Omental fat pad (tissue), 4 donors: ENCODE results near the gene RYR1. TPM values are rescaled to one million over a fixed set of nuclear protein-coding genes. Genes with fewer than 3 reads are reported as not detected.
"Not testable (repeated sequence)": the region's sequence is repeated elsewhere in the genome, so short reads cannot be mapped to it uniquely, and the experiment has no call there.

Experiments used
- ATAC-seq: fragments of 150-250 bp; one replicate; pipeline ENCODE4 v1.9.1; 2016; ENCODE audit warnings: mild to moderate bottlenecking, moderate library complexity; ENCODE audit not compliant: low FRiP score
- DNase-seq: peaks from one replicate; pipeline ENCODE4 v3.0.0-alpha.2; 2019; ENCODE audit warnings: low spot score
- CTCF ChIP-seq, 3 donors: fragments of 450-650 bp; IDR thresholded peaks; one replicate each; pipeline ENCODE4 v1.5.1; 2016 to 2017; ENCODE audit warnings: antibody characterized with exemption in 3 of 3, mild to moderate bottlenecking in 3 of 3, moderate library complexity in 2 of 3
- total RNA-seq, 4 donors: library from RNA; depleted of rRNA; stranded (reverse); fragments of >200 nt; gene quantifications; one replicate each; pipeline ENCODE4 v1.1.0, GENCODE V29; 2016

RYR1 gene
- total RNA-seq, 4 donors from 2014 or later = 1.9 to 3.6 (median 3.3) TPM

- ATAC-seq = no peak
- DNase-seq = no peak
- TF ChIP-seq CTCF (IDR thresholded peaks at IDR 0.05) = no peak
These were observed 35.7 kb downstream of the RYR1 start for GRCh38 chr19:38469151-38469550.

GRCh38 chr19:38470788-38471480 is 37.4 kb downstream of the RYR1 start:
- ATAC-seq (no peak), DNase-seq (no peak)
- TF ChIP-seq CTCF (IDR thresholded peaks at IDR 0.05) = no peak

GRCh38 chr19:38472725-38473124 is 39.2 kb downstream of the RYR1 start:
- not testable (repeated sequence) for DNase-seq, ATAC-seq

- DNase-seq (no peak), ATAC-seq (no peak)
- TF ChIP-seq CTCF (IDR thresholded peaks at IDR 0.05) = no peak
These were observed 39.7 kb downstream of the RYR1 start for GRCh38 chr19:38473201-38473600.

- TF ChIP-seq CTCF (IDR thresholded peaks at IDR 0.05) = no peak
- no peak for ATAC-seq
- DNase-seq = no peak
These were observed 41.7 kb downstream of the RYR1 start for GRCh38 chr19:38475176-38475575.

GRCh38 chr19:38478273-38478971 is 44.9 kb downstream of the RYR1 start:
- no peak for TF ChIP-seq CTCF (IDR thresholded peaks at IDR 0.05)
- ATAC-seq (no peak), DNase-seq (no peak)

GRCh38 chr19:38482496-38482895 is 49.0 kb downstream of the RYR1 start:
- DNase-seq = no peak
- TF ChIP-seq CTCF (IDR thresholded peaks at IDR 0.05) = no peak
- ATAC-seq = no peak
